NT2/D1 (cell line): ENCODE data around the gene RPTOR.

ENCODE experiments used
- DNase-seq: peaks from one replicate; pipeline ENCODE4 v3.0.0-alpha.2; 2011; ENCODE audit warnings: low read depth, low spot score
- H3K27me3 ChIP-seq: 2 replicates; pipeline ENCODE4 v1.6.0; 2011; ENCODE audit warnings: mild to moderate bottlenecking; ENCODE audit not compliant: insufficient read length, insufficient read depth
- H3K36me3 ChIP-seq: 2 replicates; pipeline ENCODE4 v1.6.1; 2011; ENCODE audit warnings: mild to moderate bottlenecking, low read length, mixed read lengths; ENCODE audit not compliant: insufficient read depth, insufficient read length
- H3K4me1 ChIP-seq: 2 replicates; pipeline ENCODE4 v1.5.1; 2011; ENCODE audit not compliant: insufficient read depth, insufficient read length
- H3K4me3 ChIP-seq: 2 replicates; pipeline ENCODE4 v1.5.1; 2011; ENCODE audit warnings: low read depth; ENCODE audit not compliant: insufficient read length
- H3K9ac ChIP-seq: 2 replicates; pipeline ENCODE4 v1.6.0; 2011; ENCODE audit warnings: low read depth; ENCODE audit not compliant: insufficient read length
- H3K9me3 ChIP-seq: 2 replicates; pipeline ENCODE4 v1.5.1; 2011; ENCODE audit warnings: mild to moderate bottlenecking, low read length; ENCODE audit not compliant: insufficient read depth
- SUZ12 ChIP-seq: IDR thresholded peaks from 2 replicates; pipeline ENCODE4 v1.6.1; 2011; ENCODE audit not compliant: insufficient read length, insufficient read depth; ENCODE audit errors: extremely low read depth
- YY1 ChIP-seq: IDR thresholded peaks from 2 replicates; pipeline ENCODE4 v1.6.1; 2011; ENCODE audit not compliant: insufficient read length, insufficient read depth
- ZNF274 ChIP-seq: IDR thresholded peaks from 2 replicates; pipeline ENCODE4 v1.6.1; 2011; ENCODE audit warnings: mild to moderate bottlenecking, low read depth, low read length

RPTOR gene

GRCh38 chr17:80594431-80595269, 50.0 kb downstream of the RPTOR start:
- no peak for TF ChIP-seq ZNF274
- no peak for TF ChIP-seq SUZ12
- DNase-seq: no peak
- Histone ChIP-seq H3K9ac (no peak overlapping the region), H3K9me3 (no peaks in the 10 kb centered on the region), H3K27me3 (no peaks in the 10 kb centered on the region), H3K4me3 (no peak overlapping the region), H3K4me1 (no peaks in the 10 kb centered on the region), H3K36me3 (no peaks in the 10 kb centered on the region)

DNA sequence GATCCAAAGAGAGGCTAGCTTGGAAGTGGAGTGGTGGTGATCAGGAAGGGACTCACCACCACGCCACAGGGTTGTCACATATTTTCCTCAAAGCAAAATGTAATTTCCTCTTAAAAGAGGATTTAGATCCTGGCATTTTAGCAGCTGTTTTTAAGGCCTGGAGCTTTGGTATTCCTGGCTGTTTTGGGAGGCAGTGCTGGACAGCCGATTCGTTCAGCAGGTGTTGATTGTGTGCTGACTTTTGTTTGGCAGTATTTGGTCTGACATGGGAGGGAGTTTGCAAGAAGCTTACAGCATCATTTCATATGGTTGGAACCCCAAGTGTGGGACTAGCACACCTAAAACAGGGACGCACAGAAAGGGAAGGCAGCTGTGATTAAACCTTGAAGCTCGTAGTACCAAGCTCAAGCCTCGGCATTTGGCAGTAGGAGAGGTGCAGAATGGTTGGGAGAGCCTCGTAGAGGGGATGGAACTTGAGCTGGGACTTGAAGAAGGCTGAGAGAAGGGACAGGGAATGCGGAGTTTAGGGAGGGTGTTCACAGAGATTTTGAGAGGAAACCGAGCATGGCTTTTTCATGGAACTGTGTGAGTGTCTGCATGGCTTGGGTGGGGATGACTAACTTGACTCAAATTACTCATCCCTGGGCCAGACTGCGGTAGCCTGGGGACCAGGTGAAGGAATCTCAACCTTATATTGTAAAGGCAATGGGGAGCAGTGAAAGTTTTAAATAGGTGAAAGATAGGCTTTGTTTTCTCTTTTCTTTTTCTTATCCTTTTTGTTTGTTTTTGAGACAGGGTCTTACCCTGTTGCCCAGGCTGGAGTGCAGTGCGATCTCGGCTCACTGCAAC, 52.3 kb downstream of the RPTOR start:
- Histone ChIP-seq H3K9me3 (peaks cover 4% of the 10 kb centered on the region; the same call in 1 of the 2 replicates), H3K9ac (no peak overlapping the region)
- no peak for DNase-seq

GRCh38 chr17:80598813-80599545, 54.3 kb downstream of the RPTOR start:
- no peak overlapping the region for H3K4me3 ChIP-seq
- peaks cover 11% of the 10 kb centered on the region for H3K36me3 ChIP-seq
- no peaks in the 10 kb centered on the region for H3K4me1 ChIP-seq
- H3K9ac ChIP-seq: no peak overlapping the region
- no peak for DNase-seq
- peaks cover 7% of the 10 kb centered on the region; the same call in 1 of the 2 replicates for H3K9me3 ChIP-seq
- TF ChIP-seq YY1: no peak
- TF ChIP-seq SUZ12: no peak
- TF ChIP-seq ZNF274: no peak
- no peaks in the 10 kb centered on the region for H3K27me3 ChIP-seq

More for the DNA sequence above, 52.3 kb downstream of the RPTOR start:
- H3K4me3 ChIP-seq: no peak overlapping the region
- H3K36me3 ChIP-seq: peaks cover 7% of the 10 kb centered on the region
- H3K4me1 ChIP-seq: no peaks in the 10 kb centered on the region
- TF ChIP-seq SUZ12 (no peak), ZNF274 (no peak), YY1 (no peak)
- no peaks in the 10 kb centered on the region for H3K27me3 ChIP-seq

DNA sequence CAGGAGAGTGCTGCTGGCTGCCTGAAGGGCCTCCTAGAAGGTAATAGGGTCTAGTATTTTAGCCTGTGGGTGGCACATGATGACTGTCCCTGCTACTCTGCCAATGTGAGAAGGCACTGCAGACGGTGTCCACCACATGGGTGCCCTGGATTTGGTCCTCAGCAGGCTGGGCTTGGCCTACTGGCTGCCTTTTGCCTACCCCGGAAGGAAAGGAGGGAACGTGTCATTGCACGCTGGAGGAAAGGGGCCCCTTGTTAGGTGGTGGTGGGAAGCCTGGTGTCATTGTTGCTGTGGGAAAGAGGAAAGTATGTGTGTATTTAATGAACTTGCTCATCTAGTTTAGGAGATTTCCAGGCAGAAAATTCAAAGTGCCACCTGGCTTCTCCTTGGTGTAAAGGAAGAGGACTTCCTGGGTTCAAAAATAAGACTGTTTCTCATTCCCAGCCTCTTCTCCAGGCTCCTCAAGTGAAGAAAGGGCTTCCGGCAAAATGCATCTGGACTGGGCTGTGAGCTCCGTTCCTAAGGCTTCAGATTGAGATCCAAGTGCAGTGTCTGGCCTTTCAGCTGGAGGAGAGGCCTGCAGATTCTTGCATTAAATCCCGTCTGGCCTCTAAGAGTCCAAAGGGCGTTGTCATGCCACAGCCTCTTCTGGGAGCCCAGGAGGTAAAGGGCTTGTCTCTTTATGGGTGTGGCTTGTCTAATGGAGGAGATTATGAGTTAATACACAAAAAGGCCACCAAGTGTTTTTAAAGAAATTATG, 55.1 kb downstream of the RPTOR start:
- no peak overlapping the region for H3K4me3 ChIP-seq
- TF ChIP-seq YY1: no peak
- no peak for TF ChIP-seq SUZ12
- peaks cover 11% of the 10 kb centered on the region for H3K36me3 ChIP-seq
- no peaks in the 10 kb centered on the region for H3K4me1 ChIP-seq
- DNase-seq: no peak
- peaks cover 7% of the 10 kb centered on the region; the same call in 1 of the 2 replicates for H3K9me3 ChIP-seq
- no peaks in the 10 kb centered on the region for H3K27me3 ChIP-seq
- H3K9ac ChIP-seq: no peak overlapping the region

- H3K4me1 ChIP-seq: no peaks in the 10 kb centered on the region
Measured at GRCh38 chr17:80601146-80601545, 56.5 kb downstream of the RPTOR start.

GRCh38 chr17:80603396-80603795, 58.8 kb downstream of the RPTOR start:
- Histone ChIP-seq H3K4me1 (no peaks in the 10 kb centered on the region), H3K9ac (no peak overlapping the region), H3K9me3 (peaks cover 7% of the 10 kb centered on the region; the same call in 1 of the 2 replicates), H3K4me3 (no peak overlapping the region), H3K36me3 (peaks cover 12% of the 10 kb centered on the region), H3K27me3 (no peaks in the 10 kb centered on the region)
- DNase-seq: no peak
- TF ChIP-seq YY1 (no peak), ZNF274 (no peak), SUZ12 (no peak)

More at GRCh38 chr17:80601146-80601545, 56.5 kb downstream of the RPTOR start:
- Histone ChIP-seq H3K4me3 (no peak overlapping the region), H3K27me3 (no peaks in the 10 kb centered on the region), H3K36me3 (peaks cover 11% of the 10 kb centered on the region), H3K9me3 (peaks cover 7% of the 10 kb centered on the region; the same call in 1 of the 2 replicates), H3K9ac (no peak overlapping the region)
- TF ChIP-seq SUZ12 (no peak), ZNF274 (no peak)
- DNase-seq: no peak
